Colonic mucosa (tissue), 4 donors: ENCODE data around the gene CKM. TPM values are rescaled to one million over a fixed set of nuclear protein-coding genes. Genes with fewer than 3 reads are reported as not detected.

Source experiments
- DNase-seq: peaks from one replicate; pipeline ENCODE4 v3.0.0-alpha.2; 2020
- H3K27ac ChIP-seq: fragments of 200-600 bp; one replicate; pipeline ENCODE4 v1.8.0; 2021
- H3K27me3 ChIP-seq: fragments of 200-600 bp; one replicate; pipeline ENCODE4 v1.8.0; 2021
- H3K36me3 ChIP-seq: fragments of 200-600 bp; one replicate; pipeline ENCODE4 v1.8.0; 2021
- H3K4me1 ChIP-seq: fragments of 200-600 bp; one replicate; pipeline ENCODE4 v1.8.0; 2021; ENCODE audit warnings: mild to moderate bottlenecking
- H3K4me3 ChIP-seq: fragments of 200-600 bp; one replicate; pipeline ENCODE4 v1.8.0; 2021
- H3K9ac ChIP-seq, 2 donors: one replicate each; pipeline ENCODE4 v1.7.0; 2013; ENCODE audit warnings: control low read depth in 2 of 2, low read depth in 2 of 2, low read length in 2 of 2
- H3K9me3 ChIP-seq: fragments of 200-600 bp; one replicate; pipeline ENCODE4 v1.8.0; 2021
- CTCF ChIP-seq: fragments of 200-600 bp; IDR thresholded peaks from one replicate; pipeline ENCODE4 v1.8.0; 2022; ENCODE audit warnings: antibody characterized with exemption, mild to moderate bottlenecking
- intact Hi-C: fragments of 100-400 bp; cut with DNase I; formaldehyde crosslinking; loops from one replicate; pipeline ENCODE4 v1.14.1; 2022
- total RNA-seq, 2 donors: library from RNA; stranded (reverse); fragmentation: NEBNext Ultra II Directional in 1 of 2; extraction: Animal tissue kit (Norgen Biotek cat#: 25700) in 1 of 2; gene quantifications; one replicate each; pipeline ENCODE4 v1.2.1, GENCODE V29; 2021
- donor health status: healthy.
- donor health status: DM: no; HTN: no; CAD: no.
- donor health status: DM: no; HTN: no; CAD: no.

The CKM gene
- total RNA-seq, 2 donors from 2014 or later = 0.53 TPM; not detected in 1

GRCh38 chr19:45356760-45357444 lies 34.2 kb upstream of the CKM start:
- TF ChIP-seq CTCF = no peak
- H3K4me1 ChIP-seq = no peaks in the 10 kb centered on the region

GRCh38 chr19:45355910-45356309 lies 33.2 kb upstream of the CKM start:
- H3K9me3 ChIP-seq = no peaks in the 10 kb centered on the region
- intact Hi-C loops = no loop called here
- H3K4me1 ChIP-seq = no peaks in the 10 kb centered on the region
- no peak overlapping the region for H3K4me3 ChIP-seq
- no peaks in the 10 kb centered on the region for H3K36me3 ChIP-seq
- H3K27me3 ChIP-seq = no peaks in the 10 kb centered on the region
- TF ChIP-seq CTCF = no peak
- H3K27ac ChIP-seq = no peak overlapping the region
- H3K9ac ChIP-seq = no peak overlapping the region
- DNase-seq = no peak

More at GRCh38 chr19:45356760-45357444, 34.2 kb upstream of the CKM start:
- Histone ChIP-seq H3K9ac (no peak overlapping the region), H3K4me3 (no peak overlapping the region), H3K27ac (no peak overlapping the region), H3K27me3 (no peaks in the 10 kb centered on the region), H3K9me3 (no peaks in the 10 kb centered on the region), H3K36me3 (no peaks in the 10 kb centered on the region)
- intact Hi-C loops = no loop called here
- no peak for DNase-seq

GRCh38 chr19:45355402-45355801 lies 32.7 kb upstream of the CKM start:
- H3K4me3 ChIP-seq = no peak overlapping the region
- no peaks in the 10 kb centered on the region for H3K27me3 ChIP-seq
- no peak overlapping the region for H3K9ac ChIP-seq
- H3K9me3 ChIP-seq = no peaks in the 10 kb centered on the region
- no peak for DNase-seq
- intact Hi-C loops = no loop called here
- no peak overlapping the region for H3K27ac ChIP-seq
- no peak for TF ChIP-seq CTCF
- H3K36me3 ChIP-seq = no peaks in the 10 kb centered on the region
- no peaks in the 10 kb centered on the region for H3K4me1 ChIP-seq

- Histone ChIP-seq H3K9me3 (no peaks in the 10 kb centered on the region), H3K27me3 (no peaks in the 10 kb centered on the region), H3K4me1 (no peaks in the 10 kb centered on the region), H3K36me3 (no peaks in the 10 kb centered on the region), H3K27ac (no peak overlapping the region), H3K4me3 (no peak overlapping the region), H3K9ac (no peak overlapping the region)
- intact Hi-C loops = no loop called here
- DNase-seq = no peak
- no peak for TF ChIP-seq CTCF
Observed at GRCh38 chr19:45354241-45354842, 31.7 kb upstream of the CKM start.

- Histone ChIP-seq H3K4me3 (no peak overlapping the region), H3K9me3 (no peaks in the 10 kb centered on the region), H3K36me3 (no peaks in the 10 kb centered on the region), H3K27me3 (no peaks in the 10 kb centered on the region), H3K27ac (no peak overlapping the region), H3K9ac (no peak overlapping the region), H3K4me1 (no peaks in the 10 kb centered on the region)
- intact Hi-C loops = no loop called here
- DNase-seq = no peak
- no peak for TF ChIP-seq CTCF
Observed at GRCh38 chr19:45352914-45353796, 30.5 kb upstream of the CKM start.
